SK-N-MC (cell line): ENCODE measurements around the gene DGKI.

Experiments used
- EZH2 ChIP-seq: fragments of 200-600 bp; sonication (generic); IDR thresholded peaks from one replicate; pipeline ENCODE4 v1.6.1; 2017; ENCODE audit warnings: antibody characterized with exemption
- POLR2AphosphoS5 ChIP-seq: IDR thresholded peaks from 2 replicates; pipeline ENCODE4 v1.6.1; 2012; ENCODE audit warnings: mild to moderate bottlenecking, low read depth, low read length, borderline replicate concordance

DNA sequence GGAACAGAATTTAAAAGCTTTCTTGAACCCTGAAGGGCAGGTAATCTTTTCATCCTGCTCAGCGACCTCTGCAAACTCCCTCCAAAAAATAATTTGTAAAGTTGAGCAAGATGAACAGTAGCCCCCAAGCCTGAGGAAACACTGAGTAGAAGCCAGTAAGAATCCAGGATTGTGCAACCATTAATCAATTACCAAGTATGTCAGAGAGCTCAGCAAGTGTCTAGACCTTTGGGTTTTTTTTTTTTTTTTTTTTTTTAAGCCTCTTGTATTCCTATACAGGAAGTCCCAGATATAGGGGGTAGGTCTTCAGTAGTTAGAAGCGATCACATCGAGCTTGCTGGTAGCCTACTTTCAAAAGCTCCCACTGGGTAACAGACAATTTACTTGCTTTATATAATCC, 155.2 kb downstream of the DGKI start:
- TF ChIP-seq EZH2 (no peak), POLR2AphosphoS5 (no peak)
